Left lung (tissue), 10 donors: Measurements from ENCODE around the gene MED13. TPM values are rescaled to one million over a fixed set of nuclear protein-coding genes. Genes with fewer than 3 reads are reported as not detected.

Source experiments
- ATAC-seq: fragments of 200-7000 bp; cut with Tn5 transposase; one replicate; pipeline ENCODE4 v1.9.1; 2020; ENCODE audit warnings: moderate library complexity
- DNase-seq, 4 donors: peaks; one replicate each; pipeline ENCODE4 v3.0.0-alpha.2; 2013 to 2020
- H3K27ac ChIP-seq, 2 donors: fragments of 200-600 bp; sonication (generic) in 1 of 2; one replicate each; pipeline versions ENCODE4 v1.5.0 to v1.8.0; 2020 to 2021
- H3K27me3 ChIP-seq, 2 donors: fragments of 200-600 bp; sonication (generic) in 1 of 2; one replicate each; pipeline versions ENCODE4 v1.5.0 to v1.8.0; 2020 to 2021
- H3K36me3 ChIP-seq, 2 donors: fragments of 200-600 bp; sonication (generic) in 1 of 2; one replicate each; pipeline versions ENCODE4 v1.5.0 to v1.8.0; 2020 to 2021
- H3K4me1 ChIP-seq, 2 donors: fragments of 200-600 bp; one replicate each; pipeline ENCODE4 v1.8.0; 2021
- H3K4me3 ChIP-seq, 2 donors: fragments of 200-600 bp; sonication (generic) in 1 of 2; one replicate each; pipeline versions ENCODE4 v1.5.0 to v1.8.0; 2020 to 2021; ENCODE audit warnings: mild to moderate bottlenecking in 1 of 2
- H3K9me3 ChIP-seq, 2 donors: fragments of 200-600 bp; sonication (generic) in 1 of 2; one replicate each; pipeline versions ENCODE4 v1.5.0 to v1.8.0; 2020 to 2021
- CTCF ChIP-seq, 2 donors: fragments of 200-600 bp; sonication (generic) in 1 of 2; IDR thresholded peaks; one replicate each; pipeline versions ENCODE4 v1.5.0 to v1.8.0; 2021; ENCODE audit warnings: antibody characterized with exemption in 2 of 2
- intact Hi-C, 2 donors: fragments of 100-400 bp; cut with DNase I; formaldehyde crosslinking; loops; one replicate each; pipeline versions ENCODE4 v1.11.2 to v1.14.2; 2022
- polyA plus RNA-seq, 6 donors: library from polyadenylated mRNA; unstranded; fragments of 120-200 nt; gene quantifications; one replicate each; pipeline ENCODE4 v1.2.1, GENCODE V29; 2013; ENCODE audit not compliant: insufficient read length in 6 of 6
- total RNA-seq, 2 donors: library from RNA; stranded (reverse); fragmentation: NEBNext Ultra II Directional; extraction: Animal tissue kit (Norgen Biotek cat#: 25700); gene quantifications; one replicate each; pipeline ENCODE4 v1.2.1, GENCODE V29; 2021
- donor health status: DM: no; HTN: yes; CAD: no.
- donor health status: DM: no; HTN: no; CAD: no.

The MED13 gene
- total and polyA plus RNA-seq, 8 donors: 51.1 to 65.1 (median 53.5) TPM

GRCh38 chr17:61989509-61989908 lies 75.6 kb downstream of the MED13 start:
- Histone ChIP-seq H3K4me3 (no peak overlapping the region), H3K9me3 (no peaks in the 10 kb centered on the region), H3K27ac (no peak overlapping the region), H3K36me3 (peaks cover 0 to 98% of the 10 kb centered on the region in 2 donors), H3K4me1 (no peaks in the 10 kb centered on the region), H3K27me3 (no peaks in the 10 kb centered on the region)
- DNase-seq (no peak), ATAC-seq (no peak)
- no peak for TF ChIP-seq CTCF (IDR thresholded peaks at IDR 0.05)
- intact Hi-C loops: no loop called here

- ATAC-seq: no peak
- DNase-seq: no peak
- TF ChIP-seq CTCF (IDR thresholded peaks at IDR 0.05): no peak
- H3K27ac ChIP-seq: no peak overlapping the region
- intact Hi-C loops: no loop called here
- H3K36me3 ChIP-seq: peaks cover 0 to 99% of the 10 kb centered on the region in 2 donors
- no peak overlapping the region for H3K4me3 ChIP-seq
- no peaks in the 10 kb centered on the region for H3K9me3 ChIP-seq
- no peaks in the 10 kb centered on the region for H3K4me1 ChIP-seq
- no peaks in the 10 kb centered on the region for H3K27me3 ChIP-seq
These were observed 78.2 kb downstream of the MED13 start for GRCh38 chr17:61986898-61987297.

GRCh38 chr17:61984821-61985220 lies 80.3 kb downstream of the MED13 start:
- Histone ChIP-seq H3K9me3 (no peaks in the 10 kb centered on the region), H3K4me1 (no peaks in the 10 kb centered on the region), H3K36me3 (peaks cover 0 to 100% of the 10 kb centered on the region in 2 donors), H3K27me3 (no peaks in the 10 kb centered on the region), H3K4me3 (no peak overlapping the region), H3K27ac (peak overlapping the region in 1 of 2 donors; percentile 18)
- ATAC-seq: no peak
- no peak for TF ChIP-seq CTCF (IDR thresholded peaks at IDR 0.05)
- intact Hi-C loops: no loop called here
- peak in 2 of 4 donors; percentile 19 to 23 for DNase-seq

GRCh38 chr17:61981323-61981722 lies 83.8 kb downstream of the MED13 start:
- no peaks in the 10 kb centered on the region for H3K4me1 ChIP-seq
- no peak overlapping the region for H3K4me3 ChIP-seq
- H3K36me3 ChIP-seq: peaks cover 0 to 99% of the 10 kb centered on the region in 2 donors
- no peaks in the 10 kb centered on the region for H3K9me3 ChIP-seq
- H3K27ac ChIP-seq: no peak overlapping the region
- DNase-seq (no peak), ATAC-seq (no peak)
- no peaks in the 10 kb centered on the region for H3K27me3 ChIP-seq
- intact Hi-C loops: no loop called here
- TF ChIP-seq CTCF (IDR thresholded peaks at IDR 0.05): no peak

- peaks cover 0 to 99% of the 10 kb centered on the region in 2 donors for H3K36me3 ChIP-seq
- H3K4me1 ChIP-seq: no peaks in the 10 kb centered on the region
- no peaks in the 10 kb centered on the region for H3K27me3 ChIP-seq
- no peak overlapping the region for H3K4me3 ChIP-seq
- intact Hi-C loops: no loop called here
- no peak overlapping the region for H3K27ac ChIP-seq
- TF ChIP-seq CTCF (IDR thresholded peaks at IDR 0.05): no peak
- ATAC-seq: no peak
- no peaks in the 10 kb centered on the region for H3K9me3 ChIP-seq
- DNase-seq: no peak
These were observed 84.5 kb downstream of the MED13 start for GRCh38 chr17:61980535-61980934.
